K562 (cell line): ENCODE results near the gene COMMD10. TPM values are rescaled to one million over a fixed set of nuclear protein-coding genes. Genes with fewer than 3 reads are reported as not detected.

Source experiments
- ATAC-seq: fragments of 200-7000 bp; cut with Tn5 transposase; 3 replicates; pipeline ENCODE4 v1.9.1; 2020; ENCODE audit warnings: moderate library complexity
- BruUV-seq: library from RNA; stranded (reverse); fragments of 400-500 nt; replicated peaks from 2 replicates; lab custom pipeline; 2021; lab: Mats Ljungman, UMichigan
- CTCF ChIA-PET: fragments of 300-600 bp; formaldehyde crosslinking; extraction: SDS; loops from one replicate; lab custom pipeline; 2021; ENCODE audit warnings: low intra/inter-chr PET ratio; lab: Yijun Ruan, JAX
- POLR2A ChIA-PET: fragments of 300-600, 350-650 bp; sonication (Branson Sonifier 250); formaldehyde crosslinking; extraction: SDS; loops from one replicate; lab custom pipeline; 2021; ENCODE audit warnings: antibody characterized with exemption, inconsistent platforms; lab: Yijun Ruan, JAX
- DNase-seq, 4 experiments: peaks; one replicate each; pipeline versions ENCODE4 v3.0.0 to v3.0.0-alpha.2; 2011 to 2018; ENCODE audit warnings: low spot score in 3 of 4, mixed read lengths in 3 of 4; ENCODE audit errors: extremely low read depth in 1 of 4
- FAIRE-seq: peaks from 2 replicates; lab custom pipeline; 2011; peaks lifted over from hg19 to GRCh38; lab: Jason Lieb, UNC
- H2AFZ ChIP-seq: 2 replicates; pipeline ENCODE4 v1.6.0; 2011; ENCODE audit warnings: low read depth, low read length, control low read depth, inconsistent platforms
- H3K27ac ChIP-seq: fragments of 200-600 bp; 3 replicates; pipeline ENCODE4 v1.8.0; 2011; ENCODE audit warnings: low read depth, mild to moderate bottlenecking, control low read depth, inconsistent platforms, low read length, moderate library complexity, mixed read lengths; ENCODE audit errors: extremely low read depth
- H3K27me3 ChIP-seq, 2 experiments: fragments of 300-600 bp in 1 of 2; 2 replicates in 1 of 2; 3 replicates in 1 of 2; pipeline versions ENCODE4 v1.6.0 to v1.8.0; 2011; ENCODE audit warnings: inconsistent platforms in 2 of 2, low read length in 2 of 2, mild to moderate bottlenecking in 1 of 2, mixed read lengths in 1 of 2, moderate library complexity in 1 of 2; ENCODE audit not compliant: control insufficient read depth in 2 of 2, insufficient read depth in 2 of 2
- H3K36me3 ChIP-seq: fragments of 300-600 bp; 3 replicates; pipeline ENCODE4 v1.8.0; 2011; ENCODE audit warnings: mild to moderate bottlenecking, low read length, inconsistent platforms; ENCODE audit not compliant: control insufficient read depth, insufficient read depth
- H3K4me1 ChIP-seq, 2 experiments: fragments of 200-600 bp in 1 of 2; replicated peaks in 1 of 2; 2 replicates in 1 of 2; 3 replicates in 1 of 2; pipeline versions ENCODE4 v1.5.1 to v1.8.0; 2011; ENCODE audit warnings: inconsistent platforms in 2 of 2, low read length in 2 of 2, mild to moderate bottlenecking in 1 of 2, mixed read lengths in 1 of 2, moderate library complexity in 1 of 2; ENCODE audit not compliant: control insufficient read depth in 2 of 2, insufficient read depth in 2 of 2
- H3K4me2 ChIP-seq: 2 replicates; pipeline ENCODE4 v1.6.1; 2011; ENCODE audit warnings: low read length, control low read depth, inconsistent platforms, mixed read lengths; ENCODE audit not compliant: insufficient read depth
- H3K4me3 ChIP-seq: fragments of 200-600 bp; sonication (generic), shearing (Covaris generic); 2 replicates; pipeline ENCODE4 v1.5.1; 2016; ENCODE audit warnings: control low read depth, inconsistent platforms
- H3K79me2 ChIP-seq: fragments of 200-600 bp; 3 replicates; pipeline ENCODE4 v1.8.0; 2011; ENCODE audit warnings: low read length, inconsistent platforms; ENCODE audit not compliant: control insufficient read depth, insufficient read depth
- H3K9ac ChIP-seq, 2 experiments: 2 replicates each; pipeline versions ENCODE4 v1.6.0 to v1.6.1; 2011; ENCODE audit warnings: low read depth in 2 of 2, low read length in 2 of 2, control low read depth in 1 of 2, inconsistent platforms in 1 of 2, mild to moderate bottlenecking in 1 of 2, mixed read lengths in 1 of 2; ENCODE audit not compliant: insufficient read depth in 1 of 2
- H3K9me1 ChIP-seq: one replicate; pipeline ENCODE4 v1.6.0; 2011; ENCODE audit warnings: inconsistent platforms, mild to moderate bottlenecking, low read length, moderate library complexity; ENCODE audit not compliant: control insufficient read depth, insufficient read depth
- H3K9me3 ChIP-seq: replicated peaks from 2 replicates; pipeline ENCODE4 v1.5.1; 2011; ENCODE audit warnings: low read depth, low read length, inconsistent platforms; ENCODE audit not compliant: control insufficient read depth, insufficient read depth
- H4K20me1 ChIP-seq: replicated peaks from 2 replicates; pipeline ENCODE4 v1.6.1; 2011; ENCODE audit warnings: low read length, inconsistent platforms, mixed read lengths; ENCODE audit not compliant: control insufficient read depth, insufficient read depth
- ETS1 ChIP-seq: conservative IDR thresholded peaks from 2 replicates; pipeline ENCODE4 v1.6.1; 2011; ENCODE audit warnings: low read depth, mild to moderate bottlenecking, low read length; ENCODE audit not compliant: control insufficient read depth
- FUS ChIP-seq: fragments of 200-400 bp; formaldehyde crosslinking; optimal IDR thresholded peaks from 2 replicates; pipeline ENCODE3; 2017; ENCODE audit warnings: low read depth, low read length
- IRF9 ChIP-seq: fragments of 450-650 bp; IDR thresholded peaks from 2 replicates; pipeline ENCODE4 v1.6.1; 2016; ENCODE audit warnings: missing biosample characterization, missing genetic modification characterization
- JUNB ChIP-seq: fragments of 450-650 bp; formaldehyde crosslinking; conservative IDR thresholded peaks from 2 replicates; pipeline ENCODE4 v1.4.0; 2020; ENCODE audit warnings: mild to moderate bottlenecking
- RNF219 ChIP-seq: fragments of 250-450 bp; sonication (Bioruptor Pico); IDR thresholded peaks from 2 replicates; pipeline ENCODE4 v1.5.0; 2022; ENCODE audit warnings: mild to moderate bottlenecking
- STAT5A ChIP-seq: IDR thresholded peaks from 2 replicates; pipeline ENCODE4 v1.6.1; 2012; ENCODE audit warnings: low read length, inconsistent platforms, borderline replicate concordance
- YY1 ChIP-seq, 3 experiments: IDR thresholded peaks; 2 replicates each; pipeline ENCODE4 v1.6.1; 2011; ENCODE audit warnings: low read length in 2 of 3, mild to moderate bottlenecking in 2 of 3, moderate library complexity in 2 of 3, borderline replicate concordance in 1 of 3, control low read depth in 1 of 3, low read depth in 1 of 3; ENCODE audit not compliant: insufficient read depth in 3 of 3, insufficient replicate concordance in 2 of 3, control insufficient read depth in 1 of 3, insufficient read length in 1 of 3; ENCODE audit errors: extremely low read depth in 1 of 3
- ZMIZ1 ChIP-seq, 2 experiments: fragments of 150-350 bp in 1 of 2; IDR thresholded peaks; 2 replicates each; pipeline ENCODE4 v1.6.1; 2012 to 2016; ENCODE audit warnings: low read depth in 2 of 2, low read length in 2 of 2, mild to moderate bottlenecking in 1 of 2, moderate library complexity in 1 of 2
- ZNF212 ChIP-seq: fragments of 450-650 bp; formaldehyde crosslinking; IDR thresholded peaks from 2 replicates; pipeline ENCODE4 v1.4.0; 2020; ENCODE audit warnings: mild to moderate bottlenecking
- in situ Hi-C: fragments of 300-500 bp; cut with MboI; formaldehyde crosslinking; loops from 4 replicates; pipeline ENCODE4 v1.15.0; 2018; ENCODE audit warnings: inconsistent platforms, mixed read lengths
- intact Hi-C: fragments of 100-400 bp; cut with micrococcal nuclease; formaldehyde crosslinking; loops from 2 replicates; pipeline ENCODE4 v1.14.2; 2022
- polyA plus RNA-seq, 8 experiments: library from polyadenylated mRNA; depleted of rRNA in 4 of 8; stranded (reverse) in 5 of 8; unstranded in 3 of 8; fragments of >200 nt; fragmentation: Nextera tagmentation in 2 of 8; fragmentation: Illumina TruSeq in 1 of 8; extraction: Ambion mirVana in 2 of 8; extraction: Trizol in 1 of 8; gene quantifications; 2 replicates each; pipeline versions ENCODE4 v1.2.1 to v1.2.3, GENCODE V29; 2011 to 2014; ENCODE audit warnings: inconsistent platforms in 1 of 8, missing spikeins in 1 of 8
- total RNA-seq, 7 experiments: library from RNA; depleted of rRNA in 6 of 7; stranded (reverse); fragments of >200 nt in 6 of 7; fragmentation: Illumina TruSeq in 2 of 7; extraction: Trizol in 2 of 7; gene quantifications; 2 replicates each; pipeline versions ENCODE4 v1.2.1 to v1.2.3, GENCODE V29; 2011 to 2021; ENCODE audit warnings: low replicate concordance in 1 of 7

The COMMD10 gene
- total and polyA plus RNA-seq, 9 of the 15 experiments (the other 6 are each of a cell fraction or from before 2014, with no cell fraction given): 17.9 to 101 (median 28.0) TPM

GRCh38 chr5:116144103-116144502, 59.3 kb downstream of the COMMD10 start:
- no peaks in the 10 kb centered on the region for H4K20me1 ChIP-seq
- no peak for ATAC-seq
- H3K79me2 ChIP-seq: no peaks in the 10 kb centered on the region
- TF ChIP-seq STAT5A (no peak), IRF9 (tag) (no peak), RNF219 (CRISPR knock-in tag) (no peak), JUNB (CRISPR knock-in tag) (no peak), YY1 (IDR thresholded peaks at IDR 0.05; ENCODE audit: borderline replicate concordance in 1 of 3, control insufficient read depth in 1 of 3, extremely low read depth in 1 of 3, insufficient read depth in 3 of 3, insufficient read length in 1 of 3, insufficient replicate concordance in 2 of 3, low read depth in 1 of 3, low read length in 2 of 3) (no peak), ZNF212 (no peak), ZMIZ1 (IDR thresholded peaks at IDR 0.05; ENCODE audit: low read depth in 2 of 2, low read length in 2 of 2) (no peak), ETS1 (no peak), FUS (no peak)
- TF ChIP-seq, all 486 proteins: peak for 0
- BruUV-seq: no TSS peak
- Histone ChIP-seq H3K4me1 (no peaks in the 10 kb centered on the region), H3K27me3 (no peaks in the 10 kb centered on the region), H3K4me3 (no peak overlapping the region), H3K36me3 (no peaks in the 10 kb centered on the region), H3K9me3 (no peaks in the 10 kb centered on the region), H3K27ac (no peak overlapping the region), H3K9me1 (no peaks in the 10 kb centered on the region), H3K4me2 (no peak overlapping the region), H2AFZ (no peak overlapping the region), H3K9ac (no peak overlapping the region)
- CTCF ChIA-PET: no interaction called here
- intact Hi-C loops: no loop called here
- in situ Hi-C loops: loop anchor here (25.0 kb wide), 1 partner anchor 793 kb away; no protein-coding TSS in a partner anchor
- POLR2A ChIA-PET: no interaction called here
- no peak for FAIRE-seq
- no peak for DNase-seq
